ENCODE results near the gene SPON1.

Gene SPON1

DNA sequence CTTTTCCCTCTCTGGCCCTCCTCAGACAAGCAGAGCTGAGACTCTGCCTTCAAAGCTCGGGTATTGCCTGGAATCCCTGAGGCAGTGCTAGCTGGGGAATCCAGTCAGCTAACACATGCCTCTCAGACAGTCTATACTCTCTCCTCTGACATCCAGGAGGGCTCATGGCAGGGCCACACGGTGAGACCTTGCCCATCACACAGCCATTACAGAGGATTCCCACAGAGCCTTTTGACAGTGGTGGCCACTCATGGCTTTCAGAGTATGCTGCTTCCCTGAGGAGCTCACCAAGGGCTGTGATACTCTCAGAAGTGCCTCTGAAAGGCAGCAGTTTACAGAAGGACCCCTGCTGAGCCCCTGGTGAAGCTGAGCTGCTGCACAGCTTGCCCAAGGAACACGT, 231.1 kb downstream of the SPON1 start:
- H3K79me1 ChIP-seq (replicated peaks; ENCODE audit: low read length, poor library complexity, severe bottlenecking), result no peaks in the 10 kb centered on the region
- H3K4ac ChIP-seq (ENCODE audit: low read depth in 1 of 2, low read length in 2 of 2), result no peak overlapping the region
- H2BK12ac ChIP-seq (ENCODE audit: low read length in 2 of 2), result no peak overlapping the region
- no peaks in the 10 kb centered on the region for H3K36me3 ChIP-seq (ENCODE audit: control insufficient read depth in 1 of 2, insufficient read depth in 2 of 2, low read depth in 1 of 2, low read length in 2 of 2)
- H3K9me3 ChIP-seq (ENCODE audit: control insufficient read depth, low read length), result no peaks in the 10 kb centered on the region
- H3K4me1 ChIP-seq (ENCODE audit: control insufficient read depth, insufficient read depth, low read depth, low read length), result no peaks in the 10 kb centered on the region
- no peak overlapping the region for H3K4me3 ChIP-seq (ENCODE audit: insufficient read depth in 1 of 2, low read depth in 1 of 2, low read length in 2 of 2)
- H2BK5ac ChIP-seq (ENCODE audit: low read depth, low read length, poor library complexity, severe bottlenecking), result no peak overlapping the region
- H2BK15ac ChIP-seq (ENCODE audit: low read depth, poor library complexity, severe bottlenecking), result no peak overlapping the region
- H4K8ac ChIP-seq (ENCODE audit: low read length), result no peak overlapping the region
- H3K14ac ChIP-seq (ENCODE audit: low read length in 2 of 2), result no peak overlapping the region
- no peak overlapping the region for H2AFZ ChIP-seq (ENCODE audit: low read depth, low read length)
- peak overlapping the region in 1 of 2 experiments; percentile 22 for H3K18ac ChIP-seq (ENCODE audit: low read depth in 1 of 2, low read length in 2 of 2)
- H2AK5ac ChIP-seq (ENCODE audit: low read length, severe bottlenecking), result no peak overlapping the region
- peaks cover 0 to 9% of the 10 kb centered on the region in 2 experiments for H3K27me3 ChIP-seq (ENCODE audit: control insufficient read depth in 1 of 2, insufficient read depth in 1 of 2, low read length in 2 of 2)
- no peak overlapping the region for H2BK120ac ChIP-seq (ENCODE audit: low read depth, low read length)
- no peak overlapping the region for H3K23ac ChIP-seq (ENCODE audit: low read length in 2 of 2)
- DNase-seq, result no peak
- no peak overlapping the region for H3K4me2 ChIP-seq (ENCODE audit: low read length, poor library complexity, severe bottlenecking)
- no peak overlapping the region for H4K91ac ChIP-seq (ENCODE audit: low read length)
- no peak overlapping the region for H3K27ac ChIP-seq (ENCODE audit: low read length, poor library complexity, severe bottlenecking)
- no peak overlapping the region for H3K9ac ChIP-seq (ENCODE audit: low read length)
- WGBS, result 18% methylated on average over 3 of the region's 3 CpGs

DNA sequence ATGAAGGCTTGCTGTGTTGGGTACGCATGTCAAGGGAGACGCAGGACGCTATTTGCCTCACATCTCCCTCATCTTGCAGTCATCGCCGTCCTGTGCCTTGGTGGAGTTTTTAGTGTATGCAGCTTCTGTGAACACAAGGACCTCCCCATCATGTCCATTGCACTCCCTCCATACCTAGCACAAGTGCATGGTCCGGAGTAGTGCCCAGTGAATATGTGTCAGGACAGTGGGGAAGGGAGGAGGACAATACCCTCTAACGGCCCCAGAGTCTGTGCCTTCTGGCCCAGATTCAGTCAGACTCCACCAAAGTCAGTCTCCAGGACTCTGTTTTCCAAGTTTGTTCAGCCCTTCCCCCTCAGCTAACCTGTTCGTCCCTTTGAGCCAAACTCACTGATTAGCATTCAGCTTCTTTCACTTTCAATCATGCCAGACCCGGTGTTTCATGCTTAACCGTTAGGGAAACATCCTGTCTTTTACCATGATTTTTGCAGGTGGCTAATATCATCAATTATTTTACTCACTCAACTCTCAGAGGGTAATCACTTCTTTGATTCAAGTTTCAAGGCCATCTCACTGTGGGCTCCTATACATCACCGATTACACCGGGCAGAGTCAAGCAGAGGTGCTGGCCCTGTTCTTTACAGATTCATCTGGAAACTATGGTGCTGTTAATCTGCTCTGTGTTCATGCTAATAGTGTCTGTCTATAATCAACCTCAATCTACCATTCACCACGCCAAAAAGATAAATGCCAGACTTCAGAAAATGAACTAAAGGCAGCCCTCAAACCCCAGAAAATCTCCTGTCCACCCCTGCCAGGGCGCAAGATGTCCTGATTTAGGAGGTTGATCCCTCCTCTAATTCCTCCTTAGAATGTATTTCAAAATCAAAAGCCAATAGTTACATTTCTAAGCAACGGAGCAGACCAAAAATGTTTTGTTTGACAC, 240.0 kb downstream of the SPON1 start:
- DNase-seq, result no peak
- no peak overlapping the region for H3K4me2 ChIP-seq (ENCODE audit: low read length, poor library complexity, severe bottlenecking)
- H3K4me3 ChIP-seq (ENCODE audit: insufficient read depth in 1 of 2, low read depth in 1 of 2, low read length in 2 of 2), result no peak overlapping the region
- H3K23ac ChIP-seq (ENCODE audit: low read length in 2 of 2), result no peak overlapping the region
- no peak overlapping the region for H3K4ac ChIP-seq (ENCODE audit: low read depth in 1 of 2, low read length in 2 of 2)
- no peaks in the 10 kb centered on the region for H3K36me3 ChIP-seq (ENCODE audit: control insufficient read depth in 1 of 2, insufficient read depth in 2 of 2, low read depth in 1 of 2, low read length in 2 of 2)
- no peak overlapping the region for H4K8ac ChIP-seq (ENCODE audit: low read length)
- no peak overlapping the region for H2BK5ac ChIP-seq (ENCODE audit: low read depth, low read length, poor library complexity, severe bottlenecking)
- H3K27me3 ChIP-seq (ENCODE audit: control insufficient read depth in 1 of 2, insufficient read depth in 1 of 2, low read length in 2 of 2), result peaks cover 0 to 5% of the 10 kb centered on the region in 2 experiments
- no peak overlapping the region for H2BK120ac ChIP-seq (ENCODE audit: low read depth, low read length)
- no peaks in the 10 kb centered on the region for H3K4me1 ChIP-seq (ENCODE audit: control insufficient read depth, insufficient read depth, low read depth, low read length)
- H3K9ac ChIP-seq (ENCODE audit: low read length), result no peak overlapping the region
- no peak overlapping the region for H3K14ac ChIP-seq (ENCODE audit: low read length in 2 of 2)
- H2BK12ac ChIP-seq (ENCODE audit: low read length in 2 of 2), result no peak overlapping the region
- no peak overlapping the region for H2AFZ ChIP-seq (ENCODE audit: low read depth, low read length)
- H2BK15ac ChIP-seq (ENCODE audit: low read depth, poor library complexity, severe bottlenecking), result no peak overlapping the region
- no peak overlapping the region for H2AK5ac ChIP-seq (ENCODE audit: low read length, severe bottlenecking)
- no peak overlapping the region for H4K91ac ChIP-seq (ENCODE audit: low read length)
- 85% methylated on average over 13 of the region's 15 CpGs for WGBS
- no peaks in the 10 kb centered on the region for H3K9me3 ChIP-seq (ENCODE audit: control insufficient read depth, low read length)
- no peaks in the 10 kb centered on the region for H3K79me1 ChIP-seq (replicated peaks; ENCODE audit: low read length, poor library complexity, severe bottlenecking)
- H3K27ac ChIP-seq (ENCODE audit: low read length, poor library complexity, severe bottlenecking), result no peak overlapping the region
- H3K18ac ChIP-seq (ENCODE audit: low read depth in 1 of 2, low read length in 2 of 2), result no peak overlapping the region

DNA sequence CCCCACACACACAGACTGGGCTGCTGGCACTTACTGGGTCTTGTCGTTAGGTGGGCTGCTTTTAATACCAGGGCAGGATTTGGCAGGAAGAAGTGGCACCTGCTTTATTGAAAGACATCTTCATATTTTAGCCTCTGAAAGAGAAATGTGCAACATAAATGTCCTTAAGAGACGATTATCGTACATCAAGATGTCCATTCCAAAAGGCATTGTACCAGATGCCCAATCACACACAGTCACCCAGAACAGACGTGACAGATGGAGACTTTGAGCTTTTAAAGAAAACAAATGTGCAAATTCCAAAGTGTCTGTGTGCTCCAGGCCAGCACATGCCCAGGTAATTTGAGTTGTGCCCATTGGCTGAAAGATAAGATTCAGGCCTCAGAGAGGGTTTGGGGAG, 240.8 kb downstream of the SPON1 start:
- H3K36me3 ChIP-seq (ENCODE audit: control insufficient read depth in 1 of 2, insufficient read depth in 2 of 2, low read depth in 1 of 2, low read length in 2 of 2), result no peaks in the 10 kb centered on the region
- no peak overlapping the region for H2AK5ac ChIP-seq (ENCODE audit: low read length, severe bottlenecking)
- no peak overlapping the region for H2BK15ac ChIP-seq (ENCODE audit: low read depth, poor library complexity, severe bottlenecking)
- no peaks in the 10 kb centered on the region for H3K79me1 ChIP-seq (replicated peaks; ENCODE audit: low read length, poor library complexity, severe bottlenecking)
- no peak overlapping the region for H2AFZ ChIP-seq (ENCODE audit: low read depth, low read length)
- H3K4ac ChIP-seq (ENCODE audit: low read depth in 1 of 2, low read length in 2 of 2), result no peak overlapping the region
- H4K8ac ChIP-seq (ENCODE audit: low read length), result no peak overlapping the region
- no peak overlapping the region for H3K4me3 ChIP-seq (ENCODE audit: insufficient read depth in 1 of 2, low read depth in 1 of 2, low read length in 2 of 2)
- H2BK5ac ChIP-seq (ENCODE audit: low read depth, low read length, poor library complexity, severe bottlenecking), result no peak overlapping the region
- no peak overlapping the region for H4K91ac ChIP-seq (ENCODE audit: low read length)
- no peaks in the 10 kb centered on the region for H3K4me1 ChIP-seq (ENCODE audit: control insufficient read depth, insufficient read depth, low read depth, low read length)
- no peak overlapping the region for H3K18ac ChIP-seq (ENCODE audit: low read depth in 1 of 2, low read length in 2 of 2)
- WGBS, result 89% methylated on average over 3 of the region's 4 CpGs
- H2BK120ac ChIP-seq (ENCODE audit: low read depth, low read length), result no peak overlapping the region
- no peak for DNase-seq
- H3K9ac ChIP-seq (ENCODE audit: low read length), result no peak overlapping the region
- H3K14ac ChIP-seq (ENCODE audit: low read length in 2 of 2), result no peak overlapping the region
- H2BK12ac ChIP-seq (ENCODE audit: low read length in 2 of 2), result no peak overlapping the region
- H3K23ac ChIP-seq (ENCODE audit: low read length in 2 of 2), result no peak overlapping the region
- no peak overlapping the region for H3K27ac ChIP-seq (ENCODE audit: low read length, poor library complexity, severe bottlenecking)
- peaks cover 0 to 5% of the 10 kb centered on the region in 2 experiments for H3K27me3 ChIP-seq (ENCODE audit: control insufficient read depth in 1 of 2, insufficient read depth in 1 of 2, low read length in 2 of 2)
- H3K4me2 ChIP-seq (ENCODE audit: low read length, poor library complexity, severe bottlenecking), result no peak overlapping the region
- H3K9me3 ChIP-seq (ENCODE audit: control insufficient read depth, low read length), result no peaks in the 10 kb centered on the region

DNA sequence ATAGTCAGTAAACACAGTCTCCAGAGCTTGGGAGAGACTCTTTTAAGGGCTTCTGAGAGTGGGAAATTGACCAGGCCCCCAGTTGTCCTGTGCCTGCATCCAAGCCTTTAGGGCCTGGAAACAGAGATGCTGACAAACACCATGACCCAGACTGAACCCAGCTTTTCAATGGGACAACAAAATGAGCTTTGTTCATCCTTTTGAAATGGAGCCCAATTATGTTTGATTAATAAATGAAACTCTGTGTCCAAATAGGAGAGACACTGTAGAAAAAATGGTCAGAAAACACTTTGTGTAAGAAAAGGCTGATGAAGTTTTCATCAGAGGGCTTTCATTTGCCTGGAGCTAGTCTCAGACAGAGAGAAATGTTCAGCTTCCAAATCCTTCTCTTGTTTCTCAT, 250.5 kb downstream of the SPON1 start:
- Histone ChIP-seq H3K79me1 (replicated peaks; ENCODE audit: low read length, poor library complexity, severe bottlenecking) (no peaks in the 10 kb centered on the region), H3K4me1 (ENCODE audit: control insufficient read depth, insufficient read depth, low read depth, low read length) (no peaks in the 10 kb centered on the region), H3K14ac (ENCODE audit: low read length in 2 of 2) (no peak overlapping the region), H3K27ac (ENCODE audit: low read length, poor library complexity, severe bottlenecking) (no peak overlapping the region), H2BK15ac (ENCODE audit: low read depth, poor library complexity, severe bottlenecking) (no peak overlapping the region), H3K9ac (ENCODE audit: low read length) (no peak overlapping the region), H2AFZ (ENCODE audit: low read depth, low read length) (no peak overlapping the region), H3K9me3 (ENCODE audit: control insufficient read depth, low read length) (no peaks in the 10 kb centered on the region), H2BK5ac (ENCODE audit: low read depth, low read length, poor library complexity, severe bottlenecking) (no peak overlapping the region), H2BK120ac (ENCODE audit: low read depth, low read length) (no peak overlapping the region), H3K4me3 (ENCODE audit: insufficient read depth in 1 of 2, low read depth in 1 of 2, low read length in 2 of 2) (no peak overlapping the region), H3K18ac (ENCODE audit: low read depth in 1 of 2, low read length in 2 of 2) (no peak overlapping the region), H4K91ac (ENCODE audit: low read length) (no peak overlapping the region), H3K36me3 (ENCODE audit: control insufficient read depth in 1 of 2, insufficient read depth in 2 of 2, low read depth in 1 of 2, low read length in 2 of 2) (no peaks in the 10 kb centered on the region), H3K27me3 (ENCODE audit: control insufficient read depth in 1 of 2, insufficient read depth in 1 of 2, low read length in 2 of 2) (peaks cover 0 to 14% of the 10 kb centered on the region in 2 experiments), H3K4me2 (ENCODE audit: low read length, poor library complexity, severe bottlenecking) (no peak overlapping the region), H2BK12ac (ENCODE audit: low read length in 2 of 2) (no peak overlapping the region), H4K8ac (ENCODE audit: low read length) (no peak overlapping the region), H3K4ac (ENCODE audit: low read depth in 1 of 2, low read length in 2 of 2) (no peak overlapping the region), H3K23ac (ENCODE audit: low read length in 2 of 2) (no peak overlapping the region), H2AK5ac (ENCODE audit: low read length, severe bottlenecking) (no peak overlapping the region)
- DNase-seq, result no peak
